NB4 (cell line): ENCODE data around the gene TNFRSF1B.
"Not testable (repeated sequence)": the region's sequence is repeated elsewhere in the genome, so short reads cannot be mapped to it uniquely, and the experiment has no call there.

ENCODE experiments used
- MYC ChIP-seq: IDR thresholded peaks from 2 replicates; pipeline ENCODE4 v1.6.1; 2011; ENCODE audit warnings: low read depth, low read length
- POLR2A ChIP-seq: IDR thresholded peaks from 2 replicates; pipeline ENCODE4 v1.6.1; 2011; ENCODE audit warnings: mild to moderate bottlenecking; ENCODE audit not compliant: insufficient read length; ENCODE audit errors: extremely low read depth
- TF ChIP-seq, protein P1 (sequence below): IDR thresholded peaks from one replicate; pipeline ENCODE4 v1.5.1; 2012; ENCODE audit warnings: low read depth, low read length
- TF ChIP-seq, protein P2 (sequence below): IDR thresholded peaks from 2 replicates; pipeline ENCODE4 v1.6.1; 2011; ENCODE audit warnings: low read depth, low read length

- not testable (repeated sequence) for TF ChIP-seq POLR2A, MYC
- TF ChIP-seq, protein P1, sequence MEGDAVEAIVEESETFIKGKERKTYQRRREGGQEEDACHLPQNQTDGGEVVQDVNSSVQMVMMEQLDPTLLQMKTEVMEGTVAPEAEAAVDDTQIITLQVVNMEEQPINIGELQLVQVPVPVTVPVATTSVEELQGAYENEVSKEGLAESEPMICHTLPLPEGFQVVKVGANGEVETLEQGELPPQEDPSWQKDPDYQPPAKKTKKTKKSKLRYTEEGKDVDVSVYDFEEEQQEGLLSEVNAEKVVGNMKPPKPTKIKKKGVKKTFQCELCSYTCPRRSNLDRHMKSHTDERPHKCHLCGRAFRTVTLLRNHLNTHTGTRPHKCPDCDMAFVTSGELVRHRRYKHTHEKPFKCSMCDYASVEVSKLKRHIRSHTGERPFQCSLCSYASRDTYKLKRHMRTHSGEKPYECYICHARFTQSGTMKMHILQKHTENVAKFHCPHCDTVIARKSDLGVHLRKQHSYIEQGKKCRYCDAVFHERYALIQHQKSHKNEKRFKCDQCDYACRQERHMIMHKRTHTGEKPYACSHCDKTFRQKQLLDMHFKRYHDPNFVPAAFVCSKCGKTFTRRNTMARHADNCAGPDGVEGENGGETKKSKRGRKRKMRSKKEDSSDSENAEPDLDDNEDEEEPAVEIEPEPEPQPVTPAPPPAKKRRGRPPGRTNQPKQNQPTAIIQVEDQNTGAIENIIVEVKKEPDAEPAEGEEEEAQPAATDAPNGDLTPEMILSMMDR: not testable (repeated sequence)
- TF ChIP-seq, protein P2, sequence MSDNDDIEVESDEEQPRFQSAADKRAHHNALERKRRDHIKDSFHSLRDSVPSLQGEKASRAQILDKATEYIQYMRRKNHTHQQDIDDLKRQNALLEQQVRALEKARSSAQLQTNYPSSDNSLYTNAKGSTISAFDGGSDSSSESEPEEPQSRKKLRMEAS: not testable (repeated sequence)
These were observed 57.3 kb downstream of the TNFRSF1B start for GRCh38 chr1:12224092-12224491.
